ENCODE data around the gene ERP27.

- no peak for TF ChIP-seq CTCF (IDR thresholded peaks at IDR 0.05; ENCODE audit: low read depth, low read length)
- no peak for TF ChIP-seq POLR2A (IDR thresholded peaks at IDR 0.05; ENCODE audit: extremely low read depth, insufficient read length)
- TF ChIP-seq MAX (IDR thresholded peaks at IDR 0.05; ENCODE audit: low read depth, low read length) = no peak
Measured at GRCh38 chr12:14911131-14911530, 27.2 kb downstream of the ERP27 start.
